MM.1S (cell line): ENCODE measurements around the gene PTPRJ.

ENCODE experiments used
- DNase-seq: peaks from one replicate; pipeline ENCODE4 v3.0.0-alpha.2; 2015
- H2AFZ ChIP-seq: fragments of 300-600 bp; sonication (generic); 2 replicates; pipeline ENCODE4 v1.6.0; 2016; ENCODE audit warnings: antibody characterized with exemption, low read length
- H3F3A ChIP-seq: fragments of 300-600 bp; sonication (generic); 2 replicates; pipeline ENCODE4 v1.6.1; 2016; ENCODE audit warnings: mild to moderate bottlenecking, antibody characterized with exemption, low read length, moderate library complexity, mixed read lengths; ENCODE audit not compliant: insufficient read depth
- H3K27ac ChIP-seq: fragments of 300-600 bp; sonication (generic); 2 replicates; pipeline ENCODE4 v1.5.1; 2016; ENCODE audit warnings: mild to moderate bottlenecking, low read length
- H3K27me3 ChIP-seq: fragments of 300-600 bp; sonication (generic); replicated peaks from 2 replicates; pipeline ENCODE4 v1.6.0; 2016; ENCODE audit warnings: low read length; ENCODE audit not compliant: insufficient read depth
- H3K36me3 ChIP-seq: fragments of 300-600 bp; sonication (generic); replicated peaks from 2 replicates; pipeline ENCODE4 v1.6.1; 2016; ENCODE audit warnings: mild to moderate bottlenecking, low read length, mixed read lengths; ENCODE audit not compliant: insufficient read depth
- H3K4me1 ChIP-seq: fragments of 300-600 bp; sonication (generic); 2 replicates; pipeline ENCODE4 v1.6.1; 2016; ENCODE audit warnings: low read length, mixed read lengths
- H3K4me2 ChIP-seq: fragments of 300-600 bp; sonication (generic); 2 replicates; pipeline ENCODE4 v1.6.0; 2016; ENCODE audit warnings: low read depth, low read length
- H3K4me3 ChIP-seq: fragments of 300-600 bp; sonication (generic); 2 replicates; pipeline ENCODE4 v1.5.1; 2016; ENCODE audit warnings: low read length, mixed read lengths
- H3K79me2 ChIP-seq: fragments of 300-600 bp; sonication (generic); 2 replicates; pipeline ENCODE4 v1.6.1; 2016; ENCODE audit warnings: mixed run types, low read length, mixed read lengths
- H3K9ac ChIP-seq: fragments of 300-600 bp; sonication (generic); 2 replicates; pipeline ENCODE4 v1.6.1; 2016; ENCODE audit warnings: low read length, mixed read lengths
- H3K9me2 ChIP-seq: fragments of 300-600 bp; sonication (generic); replicated peaks from 2 replicates; pipeline ENCODE4 v1.6.1; 2016; ENCODE audit warnings: mild to moderate bottlenecking, low read length, mixed read lengths; ENCODE audit not compliant: insufficient read depth
- H3K9me3 ChIP-seq: fragments of 300-600 bp; sonication (generic); replicated peaks from 2 replicates; pipeline ENCODE4 v1.6.1; 2016; ENCODE audit warnings: mild to moderate bottlenecking, low read length, mixed read lengths; ENCODE audit not compliant: insufficient read depth
- H4K20me1 ChIP-seq: fragments of 300-600 bp; sonication (generic); 2 replicates; pipeline ENCODE4 v1.6.1; 2016; ENCODE audit warnings: mild to moderate bottlenecking, low read length, moderate library complexity, mixed read lengths; ENCODE audit not compliant: insufficient read depth
- EZH2 ChIP-seq: fragments of 300-600 bp; sonication (generic); optimal IDR thresholded peaks from 2 replicates; pipeline ENCODE3; 2017; ENCODE audit warnings: low read depth, mild to moderate bottlenecking, antibody characterized with exemption, low read length, mixed read lengths
- EZH2phosphoT487 ChIP-seq: fragments of 300-600 bp; sonication (generic); IDR thresholded peaks from 2 replicates; pipeline ENCODE4 v1.6.1; 2018; ENCODE audit warnings: antibody characterized with exemption, low read length
- TF ChIP-seq, protein P1 (sequence below): fragments of 300-600 bp; sonication (generic); IDR thresholded peaks from 2 replicates; pipeline ENCODE4 v1.5.1; 2016; ENCODE audit warnings: antibody characterized with exemption, low read length, mixed read lengths

The PTPRJ gene

GRCh38 chr11:48216510-48216909, 236.2 kb downstream of the PTPRJ start, which contains the start of gene OR4B1:
Gene OR4B1, plus strand, starts transcription at chr11:48216810. Its CDS starts 0 bp downstream, at chr11:48216810.
- H3K4me1 ChIP-seq = no peaks in the 10 kb centered on the region
- H3K27ac ChIP-seq = no peak within 1 kb of the TSS
- H3K4me3 ChIP-seq = no peak within 1 kb of the TSS
- no peaks in the 10 kb centered on the region for H3K79me2 ChIP-seq
- no peak for TF ChIP-seq EZH2
- TF ChIP-seq EZH2phosphoT487 = no peak
- TF ChIP-seq, protein P1, sequence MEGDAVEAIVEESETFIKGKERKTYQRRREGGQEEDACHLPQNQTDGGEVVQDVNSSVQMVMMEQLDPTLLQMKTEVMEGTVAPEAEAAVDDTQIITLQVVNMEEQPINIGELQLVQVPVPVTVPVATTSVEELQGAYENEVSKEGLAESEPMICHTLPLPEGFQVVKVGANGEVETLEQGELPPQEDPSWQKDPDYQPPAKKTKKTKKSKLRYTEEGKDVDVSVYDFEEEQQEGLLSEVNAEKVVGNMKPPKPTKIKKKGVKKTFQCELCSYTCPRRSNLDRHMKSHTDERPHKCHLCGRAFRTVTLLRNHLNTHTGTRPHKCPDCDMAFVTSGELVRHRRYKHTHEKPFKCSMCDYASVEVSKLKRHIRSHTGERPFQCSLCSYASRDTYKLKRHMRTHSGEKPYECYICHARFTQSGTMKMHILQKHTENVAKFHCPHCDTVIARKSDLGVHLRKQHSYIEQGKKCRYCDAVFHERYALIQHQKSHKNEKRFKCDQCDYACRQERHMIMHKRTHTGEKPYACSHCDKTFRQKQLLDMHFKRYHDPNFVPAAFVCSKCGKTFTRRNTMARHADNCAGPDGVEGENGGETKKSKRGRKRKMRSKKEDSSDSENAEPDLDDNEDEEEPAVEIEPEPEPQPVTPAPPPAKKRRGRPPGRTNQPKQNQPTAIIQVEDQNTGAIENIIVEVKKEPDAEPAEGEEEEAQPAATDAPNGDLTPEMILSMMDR = no peak
- no peak for DNase-seq
- H3K4me2 ChIP-seq = no peak within 1 kb of the TSS
- H4K20me1 ChIP-seq = no peaks in the 10 kb centered on the region
- no peaks in the 10 kb centered on the region for H3F3A ChIP-seq
- H3K9me2 ChIP-seq = no peaks in the 10 kb centered on the region
- H3K36me3 ChIP-seq = no peaks in the 10 kb centered on the region
- no peak within 1 kb of the TSS for H3K9ac ChIP-seq
- no peaks in the 10 kb centered on the region for H3K27me3 ChIP-seq
- no peaks in the 10 kb centered on the region for H3K9me3 ChIP-seq
- H2AFZ ChIP-seq = no peak within 1 kb of the TSS
